Fibroblast of villous mesenchyme (primary cell): Measurements from ENCODE around the gene HHAT. TPM values are rescaled to one million over a fixed set of nuclear protein-coding genes. Genes with fewer than 3 reads are reported as not detected.

Experiments used
- DNase-seq: peaks from one replicate; pipeline ENCODE4 v3.0.0-alpha.2; 2010; ENCODE audit warnings: low read depth
- H3K4me3 ChIP-seq: 2 replicates; pipeline ENCODE4 v1.5.1; 2011; ENCODE audit warnings: low read depth, mild to moderate bottlenecking, low read length
- total RNA-seq: library from RNA; depleted of rRNA; stranded (reverse); fragments of >200 nt; gene quantifications from 2 replicates; pipeline ENCODE4 v1.2.3, GENCODE V29; 2012
- TF ChIP-seq, protein P1 (sequence below): IDR thresholded peaks from 2 replicates; pipeline ENCODE4 v1.5.1; 2012; ENCODE audit warnings: low read depth, mild to moderate bottlenecking, low read length; ENCODE audit not compliant: insufficient read depth

Gene HHAT
- total RNA-seq, 1 donor = 15.1 TPM

DNA sequence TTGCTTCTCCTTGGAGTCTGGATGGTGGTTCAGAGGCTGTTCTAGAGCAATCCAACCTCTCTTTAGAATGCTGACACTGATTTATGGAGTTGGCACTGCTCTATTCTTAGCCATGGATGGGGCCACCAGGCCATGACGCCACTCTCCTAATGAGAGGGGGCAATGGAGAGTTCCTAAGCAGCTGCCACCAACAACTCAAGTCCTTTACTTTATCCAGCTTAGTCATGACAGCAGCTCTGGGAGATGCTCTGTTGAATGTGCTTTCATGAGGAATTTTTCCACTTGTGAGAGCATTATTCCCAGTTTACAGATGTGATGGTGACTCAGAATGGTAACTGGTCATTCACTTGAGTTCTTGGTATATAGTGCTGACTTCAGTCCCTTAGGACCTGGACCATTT lies 366.3 kb downstream of the HHAT start:
- no peak for DNase-seq
- TF ChIP-seq, protein P1, sequence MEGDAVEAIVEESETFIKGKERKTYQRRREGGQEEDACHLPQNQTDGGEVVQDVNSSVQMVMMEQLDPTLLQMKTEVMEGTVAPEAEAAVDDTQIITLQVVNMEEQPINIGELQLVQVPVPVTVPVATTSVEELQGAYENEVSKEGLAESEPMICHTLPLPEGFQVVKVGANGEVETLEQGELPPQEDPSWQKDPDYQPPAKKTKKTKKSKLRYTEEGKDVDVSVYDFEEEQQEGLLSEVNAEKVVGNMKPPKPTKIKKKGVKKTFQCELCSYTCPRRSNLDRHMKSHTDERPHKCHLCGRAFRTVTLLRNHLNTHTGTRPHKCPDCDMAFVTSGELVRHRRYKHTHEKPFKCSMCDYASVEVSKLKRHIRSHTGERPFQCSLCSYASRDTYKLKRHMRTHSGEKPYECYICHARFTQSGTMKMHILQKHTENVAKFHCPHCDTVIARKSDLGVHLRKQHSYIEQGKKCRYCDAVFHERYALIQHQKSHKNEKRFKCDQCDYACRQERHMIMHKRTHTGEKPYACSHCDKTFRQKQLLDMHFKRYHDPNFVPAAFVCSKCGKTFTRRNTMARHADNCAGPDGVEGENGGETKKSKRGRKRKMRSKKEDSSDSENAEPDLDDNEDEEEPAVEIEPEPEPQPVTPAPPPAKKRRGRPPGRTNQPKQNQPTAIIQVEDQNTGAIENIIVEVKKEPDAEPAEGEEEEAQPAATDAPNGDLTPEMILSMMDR = no peak
- H3K4me3 ChIP-seq = no peak overlapping the region

DNA sequence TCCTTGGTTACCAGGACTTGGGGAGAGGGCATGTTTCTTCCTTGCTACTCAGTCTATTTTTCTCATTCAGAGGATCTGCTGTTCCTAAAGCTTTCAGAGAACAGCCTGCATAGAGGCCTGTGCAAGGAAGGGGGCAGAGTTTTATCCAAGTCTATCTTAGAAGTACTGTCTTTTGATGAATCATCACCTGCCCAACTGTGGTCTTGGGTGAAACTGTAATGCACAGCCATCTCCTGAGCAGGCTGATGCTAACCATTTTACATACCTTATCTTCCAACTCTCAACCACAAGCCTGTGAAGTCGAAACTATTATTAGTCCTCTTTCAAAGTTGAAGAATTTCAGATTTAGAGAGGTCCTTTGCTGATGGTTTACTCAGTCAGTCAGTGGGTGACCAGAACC lies 368.0 kb downstream of the HHAT start:
- TF ChIP-seq, protein P1 = no peak
- no peak overlapping the region for H3K4me3 ChIP-seq
- no peak for DNase-seq

DNA sequence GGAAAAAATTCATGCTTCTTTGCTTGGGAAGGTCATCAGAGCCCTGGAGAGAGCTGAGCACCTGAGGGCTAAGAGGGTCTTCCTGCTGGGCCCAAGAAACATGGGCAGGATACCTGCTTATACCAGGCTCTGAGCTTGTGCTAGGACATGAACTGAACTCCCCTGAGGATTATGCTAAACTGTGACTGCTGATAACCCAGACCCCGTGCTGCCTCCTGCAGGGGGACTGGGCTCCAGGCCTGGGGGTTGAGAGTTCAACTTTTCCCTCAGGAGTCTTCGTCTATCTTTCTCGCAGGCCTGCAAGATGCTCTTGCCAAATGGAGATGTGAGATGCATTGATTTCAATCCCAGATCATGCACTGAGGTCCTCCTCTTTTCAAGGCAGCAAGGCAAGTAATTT lies 368.5 kb downstream of the HHAT start:
- DNase-seq = no peak
- TF ChIP-seq, protein P1 = no peak
- H3K4me3 ChIP-seq = no peak overlapping the region

DNA sequence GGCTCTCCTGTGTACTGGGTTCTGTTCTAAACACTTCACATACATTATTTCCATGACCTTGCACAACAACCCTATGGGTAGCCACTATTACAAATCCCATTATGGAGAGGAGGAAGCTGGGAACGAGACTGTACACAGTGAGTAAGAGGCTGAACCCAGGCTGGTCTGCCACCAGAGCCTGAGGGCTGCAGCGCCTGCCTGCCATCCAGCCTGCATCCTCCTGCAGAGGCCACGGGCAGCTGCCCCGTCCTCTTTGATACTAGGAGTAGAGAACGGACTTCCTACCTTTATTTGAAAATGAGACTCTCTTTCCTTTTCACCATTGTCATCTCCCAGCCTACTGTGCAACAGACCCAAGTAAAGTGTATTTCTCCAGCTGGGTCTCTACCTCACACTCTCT lies 370.0 kb downstream of the HHAT start:
- no peak overlapping the region for H3K4me3 ChIP-seq
- TF ChIP-seq, protein P1 = no peak
- no peak for DNase-seq

DNA sequence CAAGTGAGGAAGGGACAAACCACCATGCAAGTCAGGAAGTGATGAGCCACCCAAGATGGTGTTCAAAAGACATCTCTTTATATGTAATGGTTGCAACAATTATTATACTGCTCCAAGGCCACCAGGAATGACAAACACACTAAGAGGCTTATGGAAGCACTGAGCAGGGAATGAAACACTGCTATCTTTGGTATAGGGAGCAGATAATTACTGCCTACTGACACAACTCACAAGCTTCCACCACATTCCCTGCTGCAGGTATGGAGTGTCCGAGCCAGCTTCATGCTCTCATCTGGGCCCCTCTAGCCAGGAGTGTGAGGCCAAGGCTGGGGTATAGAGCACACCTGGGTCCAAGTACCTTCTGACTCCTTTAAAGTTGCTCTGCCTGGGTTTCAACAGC lies 371.4 kb downstream of the HHAT start:
- TF ChIP-seq, protein P1 = no peak
- H3K4me3 ChIP-seq = no peak overlapping the region

DNA sequence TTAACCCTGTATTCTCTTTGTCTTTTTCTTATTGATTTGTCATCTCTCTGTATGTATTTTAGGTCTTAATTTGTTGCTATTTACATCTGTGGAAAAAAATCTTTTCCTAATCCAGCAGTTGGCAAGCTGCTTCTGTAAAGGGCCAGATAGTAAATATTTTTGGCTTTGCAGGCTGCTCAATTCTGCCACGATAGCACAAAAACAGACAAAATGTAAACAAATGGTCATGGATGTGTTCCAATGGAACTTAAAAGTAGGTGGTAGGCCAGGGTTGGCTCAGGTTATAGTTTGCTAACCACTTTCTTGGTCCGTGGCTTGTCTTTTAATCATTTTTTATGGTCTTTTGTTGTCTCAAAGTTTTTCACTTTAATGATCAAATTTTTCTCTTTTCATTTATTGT lies 371.8 kb downstream of the HHAT start:
- peak; percentile 20 for DNase-seq
- no peak overlapping the region for H3K4me3 ChIP-seq
- TF ChIP-seq, protein P1 = no peak

More for the DNA sequence above, 371.4 kb downstream of the HHAT start:
- no peak for DNase-seq

DNA sequence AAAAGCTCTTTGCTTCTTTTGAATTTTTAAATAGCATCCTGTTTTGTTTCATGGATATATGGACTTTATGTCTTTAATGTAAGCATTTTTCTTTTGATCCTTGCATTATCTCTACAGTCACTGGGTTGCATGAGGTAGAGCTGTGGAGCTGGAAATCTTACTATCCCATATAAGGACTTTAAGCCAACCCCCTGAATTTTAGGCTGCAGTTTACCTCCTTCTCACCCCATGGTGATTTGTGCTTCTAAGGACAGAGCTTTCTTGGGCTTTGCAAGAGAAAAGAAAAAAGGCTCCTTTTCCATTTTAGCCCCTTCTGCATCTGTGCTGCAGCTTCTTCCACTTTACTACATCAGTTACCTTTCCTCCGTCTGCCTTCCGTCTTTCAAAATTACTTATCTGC lies 373.8 kb downstream of the HHAT start:
- DNase-seq = no peak
- H3K4me3 ChIP-seq = no peak overlapping the region
- TF ChIP-seq, protein P1 = no peak
